Ascending aorta (tissue), 2 donors: ENCODE measurements around the gene SETD6. TPM values are rescaled to one million over a fixed set of nuclear protein-coding genes. Genes with fewer than 3 reads are reported as not detected.

Experiments used
- DNase-seq, 2 donors: peaks; one replicate each; pipeline ENCODE4 v3.0.0-alpha.2; 2019; ENCODE audit warnings: low spot score in 2 of 2
- H3K27ac ChIP-seq, 2 donors: fragments of 200-600 bp; sonication (generic); one replicate each; pipeline ENCODE4 v1.5.1; 2016 to 2017; ENCODE audit warnings: mild to moderate bottlenecking in 1 of 2
- H3K27me3 ChIP-seq: fragments of 200-600 bp; sonication (generic); one replicate; pipeline ENCODE4 v1.5.1; 2017
- H3K36me3 ChIP-seq, 2 donors: fragments of 200-600 bp; sonication (generic); one replicate each; pipeline ENCODE4 v1.5.1; 2016
- H3K4me1 ChIP-seq, 2 donors: fragments of 200-600 bp; sonication (generic); one replicate each; pipeline ENCODE4 v1.5.1; 2016 to 2017; ENCODE audit warnings: mild to moderate bottlenecking in 1 of 2
- H3K4me3 ChIP-seq, 2 donors: fragments of 200-600 bp; sonication (generic); one replicate each; pipeline ENCODE4 v1.5.1; 2016 to 2017; ENCODE audit warnings: mild to moderate bottlenecking in 1 of 2
- H3K9me3 ChIP-seq, 2 donors: fragments of 200-600 bp; sonication (generic); one replicate each; pipeline ENCODE4 v1.5.1; 2016
- CTCF ChIP-seq, 3 experiments: fragments of 200-600 bp in 2 of 3; fragments of 450-650 bp in 1 of 3; sonication (generic) in 2 of 3; IDR thresholded peaks; one replicate each; pipeline ENCODE4 v1.5.1; 2016 to 2019; ENCODE audit warnings: antibody characterized with exemption in 3 of 3, mild to moderate bottlenecking in 1 of 3, moderate library complexity in 1 of 3
- intact Hi-C: fragments of 100-400 bp; cut with DNase I; formaldehyde crosslinking; loops from one replicate; pipeline ENCODE4 v1.15.1; 2023
- total RNA-seq: library from RNA; depleted of rRNA; stranded (reverse); fragments of >200 nt; gene quantifications from one replicate; pipeline ENCODE4 v1.1.0, GENCODE V29; 2016

The SETD6 gene
- total RNA-seq, 1 donor from 2014 or later: 24.4 TPM

GRCh38 chr16:58515871-58516767 is 802 bp downstream of the SETD6 start:
- H3K27ac ChIP-seq: peak overlapping the region; percentile 73 to 79
- H3K36me3 ChIP-seq: peaks cover 26 to 38% of the 10 kb centered on the region in 2 donors
- no peaks in the 10 kb centered on the region for H3K27me3 ChIP-seq
- no peaks in the 10 kb centered on the region for H3K9me3 ChIP-seq
- no peak for TF ChIP-seq CTCF (IDR thresholded peaks at IDR 0.05)
- peaks cover 6 to 13% of the 10 kb centered on the region in 2 donors for H3K4me1 ChIP-seq
- DNase-seq: no peak
- H3K4me3 ChIP-seq: peak overlapping the region; percentile 89 to 92
- intact Hi-C loops: loop anchor here (1.0 to 10.0 kb wide), 4 partner anchors 115 to 781 kb away; partner anchors contain the start of genes GOT2, KATNB1, USB1 and ZNF319

- Histone ChIP-seq H3K27ac (no peak overlapping the region), H3K36me3 (peaks cover 31 to 45% of the 10 kb centered on the region in 2 donors), H3K4me1 (peaks cover 6 to 13% of the 10 kb centered on the region in 2 donors), H3K27me3 (no peaks in the 10 kb centered on the region), H3K4me3 (peak overlapping the region in 1 of 2 donors; percentile 89), H3K9me3 (no peaks in the 10 kb centered on the region)
- no peak for TF ChIP-seq CTCF (IDR thresholded peaks at IDR 0.05)
- no peak for DNase-seq
- intact Hi-C loops: loop anchor here (10.0 kb wide), 2 partner anchors 512 to 782 kb away; partner anchors contain the start of genes KATNB1, USB1 and ZNF319
Observed at GRCh38 chr16:58516768-58517107, 1.4 kb downstream of the SETD6 start.

- H3K36me3 ChIP-seq: peaks cover 45 to 61% of the 10 kb centered on the region in 2 donors
- no peak overlapping the region for H3K27ac ChIP-seq
- H3K9me3 ChIP-seq: no peaks in the 10 kb centered on the region
- no peaks in the 10 kb centered on the region for H3K27me3 ChIP-seq
- intact Hi-C loops: loop anchor here (10.0 kb wide), 2 partner anchors 514 to 784 kb away; partner anchors contain the start of genes KATNB1, USB1 and ZNF319
- peaks cover 6 to 13% of the 10 kb centered on the region in 2 donors for H3K4me1 ChIP-seq
- no peak for DNase-seq
- no peak for TF ChIP-seq CTCF (IDR thresholded peaks at IDR 0.05)
- no peak overlapping the region for H3K4me3 ChIP-seq
Observed at GRCh38 chr16:58518083-58518979, 3.0 kb downstream of the SETD6 start.

GRCh38 chr16:58518980-58519368 is 3.7 kb downstream of the SETD6 start:
- peaks cover 6 to 13% of the 10 kb centered on the region in 2 donors for H3K4me1 ChIP-seq
- H3K36me3 ChIP-seq: peaks cover 51 to 67% of the 10 kb centered on the region in 2 donors
- no peak for TF ChIP-seq CTCF (IDR thresholded peaks at IDR 0.05)
- H3K4me3 ChIP-seq: no peak overlapping the region
- no peaks in the 10 kb centered on the region for H3K9me3 ChIP-seq
- no peak for DNase-seq
- H3K27ac ChIP-seq: no peak overlapping the region
- intact Hi-C loops: loop anchor here (10.0 kb wide), 2 partner anchors 514 to 784 kb away; partner anchors contain the start of genes KATNB1, USB1 and ZNF319
- H3K27me3 ChIP-seq: no peaks in the 10 kb centered on the region

- no peak for TF ChIP-seq CTCF (IDR thresholded peaks at IDR 0.05)
- Histone ChIP-seq H3K4me3 (no peak overlapping the region), H3K36me3 (peaks cover 58 to 73% of the 10 kb centered on the region in 2 donors), H3K27me3 (no peaks in the 10 kb centered on the region), H3K9me3 (no peaks in the 10 kb centered on the region), H3K27ac (no peak overlapping the region), H3K4me1 (peaks cover 6 to 10% of the 10 kb centered on the region in 2 donors)
- no peak for DNase-seq
- intact Hi-C loops: loop anchor here (10.0 kb wide), 2 partner anchors 515 to 785 kb away; partner anchors contain the start of genes KATNB1, USB1 and ZNF319
Observed at GRCh38 chr16:58519707-58520106, 4.4 kb downstream of the SETD6 start.
